HepG2 (cell line): ENCODE results near the gene CEP104. TPM values are rescaled to one million over a fixed set of nuclear protein-coding genes. Genes with fewer than 3 reads are reported as not detected.

Experiments
- CERS6 ChIP-seq: sonication (generic); formaldehyde crosslinking; IDR thresholded peaks from 2 replicates; pipeline ENCODE4 v1.5.0; 2020; ENCODE audit warnings: missing genetic modification reagents
- DNMT3B ChIP-seq: conservative IDR thresholded peaks from 2 replicates; pipeline ENCODE4 v1.6.1; 2016; ENCODE audit warnings: missing biosample characterization, control low read depth
- ELK4 ChIP-seq: sonication (generic); formaldehyde crosslinking; IDR thresholded peaks from 2 replicates; pipeline ENCODE4 v1.9.0; 2021; ENCODE audit warnings: missing genetic modification reagents, borderline replicate concordance
- HOXA5 ChIP-seq: sonication (generic); formaldehyde crosslinking; IDR thresholded peaks from 2 replicates; pipeline ENCODE4 v1.4.0; 2020; ENCODE audit warnings: missing genetic modification reagents
- IKZF1 ChIP-seq: fragments of 450-650 bp; IDR thresholded peaks from 2 replicates; pipeline ENCODE4 v1.7.1; 2016
- KAT2B ChIP-seq: fragments of 150-350 bp; IDR thresholded peaks from 2 replicates; pipeline ENCODE4 v1.6.1; 2014; ENCODE audit warnings: low read depth, low read length, borderline replicate concordance
- KLF9 ChIP-seq: IDR thresholded peaks from 2 replicates; pipeline ENCODE4 v1.6.1; 2016; ENCODE audit warnings: low read depth
- NCOR1 ChIP-seq: fragments of 200-600 bp; sonication (generic); IDR thresholded peaks from 2 replicates; pipeline ENCODE4 v1.7.0; 2017; ENCODE audit warnings: antibody characterized with exemption, low read length, borderline replicate concordance
- NFATC3 ChIP-seq: sonication (generic); formaldehyde crosslinking; IDR thresholded peaks from 2 replicates; pipeline ENCODE4 v1.5.1; 2020; ENCODE audit warnings: mild to moderate bottlenecking, missing genetic modification reagents
- PAX8 ChIP-seq: sonication (generic); formaldehyde crosslinking; IDR thresholded peaks from 2 replicates; pipeline ENCODE4 v1.8.0; 2022; ENCODE audit warnings: mild to moderate bottlenecking, missing genetic modification reagents, borderline replicate concordance
- SCMH1 ChIP-seq: sonication (generic); formaldehyde crosslinking; IDR thresholded peaks from 2 replicates; pipeline ENCODE4 v1.9.0; 2021; ENCODE audit warnings: missing genetic modification reagents, mild to moderate bottlenecking, borderline replicate concordance
- TBP ChIP-seq: sonication (generic); formaldehyde crosslinking; IDR thresholded peaks from 2 replicates; pipeline ENCODE4 v1.5.0; 2020; ENCODE audit warnings: missing genetic modification reagents
- THYN1 ChIP-seq: sonication (generic); formaldehyde crosslinking; IDR thresholded peaks from 2 replicates; pipeline ENCODE4 v1.8.1; 2023; ENCODE audit warnings: low read depth, mild to moderate bottlenecking, moderate library complexity, missing genetic modification reagents, borderline replicate concordance
- ZNF230 ChIP-seq: sonication (generic); formaldehyde crosslinking; IDR thresholded peaks from 2 replicates; pipeline ENCODE4 v1.4.0; 2020; ENCODE audit warnings: mild to moderate bottlenecking, missing genetic modification reagents
- ZNF407 ChIP-seq: sonication (generic); formaldehyde crosslinking; IDR thresholded peaks from one replicate; pipeline ENCODE4 v1.5.1; 2020; ENCODE audit warnings: mild to moderate bottlenecking, missing genetic modification reagents; ENCODE audit errors: not compliant biosample characterization
- ZNF432 ChIP-seq: sonication (generic); formaldehyde crosslinking; IDR thresholded peaks from 2 replicates; pipeline ENCODE4 v1.5.0; 2020; ENCODE audit warnings: missing genetic modification reagents, mild to moderate bottlenecking, borderline replicate concordance
- ZNF468 ChIP-seq: sonication (generic); formaldehyde crosslinking; IDR thresholded peaks from 2 replicates; pipeline ENCODE4 v1.8.0; 2022; ENCODE audit warnings: mild to moderate bottlenecking, moderate library complexity, missing genetic modification reagents
- ZNF616 ChIP-seq: sonication (generic); formaldehyde crosslinking; IDR thresholded peaks from 2 replicates; pipeline ENCODE4 v1.5.0; 2020; ENCODE audit warnings: low read depth, mild to moderate bottlenecking, missing genetic modification reagents
- polyA plus RNA-seq, 8 experiments: library from polyadenylated mRNA; depleted of rRNA in 3 of 8; stranded (reverse) in 7 of 8; unstranded in 1 of 8; fragments of >200 nt; fragmentation: Illumina TruSeq in 4 of 8; extraction: Trizol in 4 of 8; gene quantifications; 2 replicates each; pipeline versions ENCODE4 v1.2.1 to v1.2.3, GENCODE V29; 2011 to 2016; ENCODE audit warnings: low read depth in 4 of 8, missing spikeins in 1 of 8, mixed read lengths in 1 of 8; ENCODE audit not compliant: insufficient read depth in 1 of 8
- total RNA-seq, 5 experiments: library from RNA; depleted of rRNA; stranded (reverse); fragments of >200 nt; fragmentation: Illumina TruSeq; extraction: Trizol; gene quantifications; 2 replicates each; pipeline ENCODE4 v1.2.3, GENCODE V29; 2016; ENCODE audit warnings: low read depth in 1 of 5

The CEP104 gene
- total and polyA plus RNA-seq, 2 of the 13 experiments (the other 11 are each of a cell fraction or from before 2014, with no cell fraction given): 20.4 to 30.1 TPM

GRCh38 chr1:3775490-3776230, 81.4 kb downstream of the CEP104 start (continued):
- TF ChIP-seq ZNF407: no peak
- TF ChIP-seq NCOR1: no peak; the same call in 1 of the 2 replicates
- TF ChIP-seq CERS6 (CRISPR knock-in tag): no peak
- no peak for TF ChIP-seq KLF9
- no peak for TF ChIP-seq NFATC3 (CRISPR knock-in tag)
- peak; percentile 79; the same call in 1 of the 2 replicates for TF ChIP-seq HOXA5 (CRISPR knock-in tag)
- no peak for TF ChIP-seq ZNF432 (CRISPR knock-in tag)
- no peak for TF ChIP-seq THYN1 (CRISPR knock-in tag)
- no peak for TF ChIP-seq IKZF1
- TF ChIP-seq SCMH1 (CRISPR knock-in tag): no peak
- TF ChIP-seq PAX8 (CRISPR knock-in tag): no peak
- no peak for TF ChIP-seq KAT2B
- no peak for TF ChIP-seq DNMT3B (CRISPR knock-in tag)
- TF ChIP-seq ZNF616 (CRISPR knock-in tag): peak; percentile 90
- TF ChIP-seq ZNF468: no peak
- TF ChIP-seq ZNF230 (CRISPR knock-in tag): peak; percentile 73; the same call in 1 of the 2 replicates
- TF ChIP-seq ELK4: no peak
- no peak for TF ChIP-seq TBP (CRISPR knock-in tag)
